GM21786 (cell line): Measurements from ENCODE around the gene SMYD1.
A peak's percentile ranks its signal among the peaks of the same experiment; 100 is the strongest.

ENCODE experiments used
- ATAC-seq: cut with Tn5 transposase; IDR thresholded peaks from one replicate; pipeline ENCODE4 v1.9.1; 2021; ENCODE audit not compliant: unreplicated experiment

SMYD1 gene

GRCh38 chr2:88055371-88056128 is 12.1 kb upstream of the SMYD1 start, which contains the start of gene KRCC1:
KRCC1 (minus strand) TSS chr2:88055783; CDS start chr2:88028563, 27,220 bp downstream.
- ATAC-seq = peak; percentile 93

GRCh38 chr2:88057437-88057844 is 10.2 kb upstream of the SMYD1 start:
- no peak for ATAC-seq

GRCh38 chr2:88058191-88058590 is 9.4 kb upstream of the SMYD1 start:
- no peak for ATAC-seq

- peak; percentile 37 for ATAC-seq
These were observed 7.4 kb upstream of the SMYD1 start for GRCh38 chr2:88059979-88060906.

- ATAC-seq = no peak
These were observed 6.7 kb upstream of the SMYD1 start for GRCh38 chr2:88060907-88061275.

- ATAC-seq = no peak
These were observed 6.3 kb upstream of the SMYD1 start for GRCh38 chr2:88061295-88061694.

GRCh38 chr2:88066543-88066942 is 1.1 kb upstream of the SMYD1 start:
- no peak for ATAC-seq

- no peak for ATAC-seq
These were observed 436 bp upstream of the SMYD1 start for GRCh38 chr2:88067189-88067588.

GRCh38 chr2:88068044-88068443 is 419 bp downstream of the SMYD1 start:
- no peak for ATAC-seq

- no peak for ATAC-seq
These were observed 1.5 kb downstream of the SMYD1 start for GRCh38 chr2:88069117-88069516.

GRCh38 chr2:88070055-88070454 is 2.4 kb downstream of the SMYD1 start:
- no peak for ATAC-seq

- ATAC-seq = no peak
These were observed 3.7 kb downstream of the SMYD1 start for GRCh38 chr2:88071365-88071764.

GRCh38 chr2:88074150-88074549 is 6.5 kb downstream of the SMYD1 start:
- no peak for ATAC-seq

- no peak for ATAC-seq
These were observed 7.2 kb downstream of the SMYD1 start for GRCh38 chr2:88074854-88075292.

GRCh38 chr2:88077080-88077479 is 9.5 kb downstream of the SMYD1 start:
- ATAC-seq = no peak

GRCh38 chr2:88078643-88079172 is 11.1 kb downstream of the SMYD1 start:
- ATAC-seq = no peak

GRCh38 chr2:88080545-88080944 is 12.9 kb downstream of the SMYD1 start:
- ATAC-seq = no peak

GRCh38 chr2:88081924-88082608 is 14.4 kb downstream of the SMYD1 start:
- ATAC-seq = no peak

- ATAC-seq = no peak
These were observed 15.2 kb downstream of the SMYD1 start for GRCh38 chr2:88082781-88083180.

GRCh38 chr2:88085099-88085498 is 17.5 kb downstream of the SMYD1 start:
- ATAC-seq = no peak

GRCh38 chr2:88085602-88086001 is 18.0 kb downstream of the SMYD1 start:
- no peak for ATAC-seq
